Measurements from ENCODE around the gene ZNF800.

DNA sequence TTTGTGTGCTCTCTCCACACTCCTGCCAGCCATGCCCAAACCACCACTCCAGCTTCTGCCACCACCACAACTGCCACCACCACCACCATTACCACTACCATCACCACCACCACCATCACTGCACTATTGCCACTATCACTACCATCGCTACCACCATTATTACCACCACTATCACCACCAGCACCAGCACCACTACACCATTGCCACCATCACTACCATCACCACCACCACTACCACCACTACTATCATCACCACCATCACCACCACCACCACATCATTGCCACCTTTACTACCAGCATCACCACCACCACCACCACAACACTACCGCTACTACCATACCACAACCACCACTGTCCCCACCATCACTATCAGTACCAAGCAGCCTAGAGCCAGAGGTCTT, 26.0 kb upstream of the ZNF800 start:
- TF ChIP-seq ZFP30 (CRISPR knock-in tag; IDR thresholded peaks at IDR 0.05) (no peak), RARB (CRISPR knock-in tag; IDR thresholded peaks at IDR 0.05) (no peak), ZNF70 (CRISPR knock-in tag; IDR thresholded peaks at IDR 0.05) (no peak), ARNTL (CRISPR knock-in tag; IDR thresholded peaks at IDR 0.05; ENCODE audit: borderline replicate concordance, low read depth) (no peak), TOX (CRISPR knock-in tag; IDR thresholded peaks at IDR 0.05; ENCODE audit: borderline replicate concordance) (no peak), ZC3H10 (CRISPR knock-in tag; IDR thresholded peaks at IDR 0.05) (no peak), BACH2 (CRISPR knock-in tag; IDR thresholded peaks at IDR 0.05; ENCODE audit: borderline replicate concordance) (no peak), PPARA (CRISPR knock-in tag; IDR thresholded peaks at IDR 0.05; ENCODE audit: borderline replicate concordance) (no peak)
